Tibial nerve (tissue), 4 donors: ENCODE data around the gene PSMA5. TPM values are rescaled to one million over a fixed set of nuclear protein-coding genes. Genes with fewer than 3 reads are reported as not detected.
"Not testable (repeated sequence)": the region's sequence is repeated elsewhere in the genome, so short reads cannot be mapped to it uniquely, and the experiment has no call there.

Experiments
- DNase-seq, 2 donors: peaks; one replicate each; pipeline ENCODE4 v3.0.0-alpha.2; 2019; ENCODE audit warnings: low spot score in 2 of 2
- H3K27ac ChIP-seq, 4 donors: fragments of 200-600 bp; sonication (generic) in 3 of 4; one replicate each; pipeline ENCODE4 v1.5.1; 2017 to 2019; ENCODE audit warnings: mild to moderate bottlenecking in 1 of 4
- H3K27me3 ChIP-seq, 2 donors: fragments of 200-600 bp; sonication (generic) in 1 of 2; one replicate each; pipeline versions ENCODE4 v1.5.1 to v1.6.0; 2017 to 2019
- H3K36me3 ChIP-seq, 3 donors: fragments of 200-600 bp; sonication (generic); one replicate each; pipeline ENCODE4 v1.5.1; 2018 to 2019
- H3K4me1 ChIP-seq, 4 donors: fragments of 200-600 bp; sonication (generic) in 3 of 4; one replicate each; pipeline ENCODE4 v1.5.1; 2017 to 2019
- H3K4me3 ChIP-seq, 4 donors: fragments of 200-600 bp; sonication (generic) in 3 of 4; one replicate each; pipeline ENCODE4 v1.5.1; 2017 to 2019; ENCODE audit warnings: mild to moderate bottlenecking in 1 of 4, moderate library complexity in 1 of 4
- H3K9me3 ChIP-seq, 4 donors: fragments of 200-600 bp; sonication (generic) in 3 of 4; one replicate each; pipeline ENCODE4 v1.5.1; 2017 to 2019
- EP300 ChIP-seq, 2 donors: sonication (generic); formaldehyde crosslinking; IDR thresholded peaks; one replicate each; pipeline ENCODE4 v1.6.1; 2017; ENCODE audit warnings: antibody characterized with exemption in 2 of 2, mild to moderate bottlenecking in 1 of 2
- POLR2A ChIP-seq, 2 donors: fragments of 450-650 bp; IDR thresholded peaks; one replicate each; pipeline ENCODE4 v1.6.1; 2017; ENCODE audit warnings: antibody characterized with exemption in 2 of 2, mild to moderate bottlenecking in 2 of 2, moderate library complexity in 2 of 2
- WGBS, 2 donors: methylation state at CpG; one replicate each; pipeline ENCODE4 v1.1.5; 2018; 5-methylcytosine and 5-hydroxymethylcytosine counted together
- total RNA-seq, 4 donors: library from RNA; depleted of rRNA; stranded (reverse); fragments of >200 nt; gene quantifications; one replicate each; pipeline ENCODE4 v1.1.0, GENCODE V29; 2016
- TF ChIP-seq, protein P1 (sequence below), 5 experiments: fragments of 200-600 bp in 3 of 5; fragments of 450-650 bp in 2 of 5; sonication (generic) in 3 of 5; IDR thresholded peaks; one replicate each; pipeline ENCODE4 v1.5.1; 2016 to 2019; ENCODE audit warnings: antibody characterized with exemption in 5 of 5, mild to moderate bottlenecking in 3 of 5, moderate library complexity in 2 of 5

PSMA5 gene
- 10 to 100 TPM; 20.5 to 28.8 (median 24.9) TPM for total RNA-seq

DNA sequence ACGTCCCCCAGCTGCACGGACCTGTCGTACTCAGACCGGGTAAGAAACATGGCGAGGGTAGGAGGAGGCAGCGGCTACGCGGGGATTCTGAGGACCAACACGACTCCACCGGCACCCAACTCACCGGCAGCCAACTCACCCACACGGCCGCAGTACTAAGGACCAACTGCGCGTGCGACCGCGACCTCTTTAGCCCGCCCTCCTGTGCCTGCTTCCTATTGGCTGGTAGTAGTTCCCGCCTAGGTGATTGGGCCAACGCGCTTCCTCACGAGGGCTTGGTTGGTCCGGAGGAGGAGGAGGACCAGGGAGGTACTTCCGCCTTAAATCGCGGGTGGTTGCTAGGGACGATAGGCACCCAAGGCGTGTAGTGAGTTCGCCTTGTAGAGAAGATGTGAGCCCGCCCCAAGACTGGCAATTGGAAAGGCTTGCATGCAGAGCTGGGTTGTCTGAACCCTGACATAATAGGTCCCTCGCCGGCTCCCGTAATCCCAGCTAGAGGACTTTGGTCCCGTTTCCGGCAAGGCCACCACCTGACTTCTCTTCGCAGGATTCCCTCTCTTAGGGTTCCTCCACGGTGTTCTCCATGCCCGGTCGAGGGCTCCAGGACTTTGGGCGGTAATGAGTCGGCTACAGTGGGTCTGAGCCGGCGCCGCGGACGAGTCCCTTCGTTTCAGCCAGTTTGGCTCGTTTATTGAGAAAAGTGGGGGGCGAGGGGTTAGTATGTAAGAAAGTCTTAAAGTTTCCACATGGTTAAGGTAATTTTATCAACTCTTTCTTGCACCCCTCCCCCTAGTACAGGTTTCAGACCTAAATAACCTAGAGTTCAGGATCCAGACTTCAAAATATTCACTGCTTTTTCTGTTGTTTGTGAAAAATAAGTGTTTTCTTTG, at the start of gene PSMA5:
Gene PSMA5, minus strand, starts transcription at position 168 of the 890 bp plus-strand sequence. Its CDS starts 118 bp downstream, at position 50.
- Histone ChIP-seq H3K27ac (peak within 1 kb of the TSS; percentile 65 to 93 (median 86)), H3K4me1 (peaks cover 0 to 49% (median 16%) of the 10 kb centered on the region in 4 donors), H3K36me3 (no peaks in the 10 kb centered on the region), H3K9me3 (no peaks in the 10 kb centered on the region), H3K27me3 (no peaks in the 10 kb centered on the region), H3K4me3 (peak within 1 kb of the TSS; percentile 78 to 86 (median 80))
- WGBS, 2 donors, result 0% methylated on average over 45 to 49 of the region's 50 CpGs
- peak; percentile 90 to 95 for DNase-seq
- TF ChIP-seq POLR2A (IDR thresholded peaks at IDR 0.05) (peak in 1 of 2 donors; percentile 67), EP300 (IDR thresholded peaks at IDR 0.05) (peak; percentile 30 to 83)
- TF ChIP-seq, protein P1, sequence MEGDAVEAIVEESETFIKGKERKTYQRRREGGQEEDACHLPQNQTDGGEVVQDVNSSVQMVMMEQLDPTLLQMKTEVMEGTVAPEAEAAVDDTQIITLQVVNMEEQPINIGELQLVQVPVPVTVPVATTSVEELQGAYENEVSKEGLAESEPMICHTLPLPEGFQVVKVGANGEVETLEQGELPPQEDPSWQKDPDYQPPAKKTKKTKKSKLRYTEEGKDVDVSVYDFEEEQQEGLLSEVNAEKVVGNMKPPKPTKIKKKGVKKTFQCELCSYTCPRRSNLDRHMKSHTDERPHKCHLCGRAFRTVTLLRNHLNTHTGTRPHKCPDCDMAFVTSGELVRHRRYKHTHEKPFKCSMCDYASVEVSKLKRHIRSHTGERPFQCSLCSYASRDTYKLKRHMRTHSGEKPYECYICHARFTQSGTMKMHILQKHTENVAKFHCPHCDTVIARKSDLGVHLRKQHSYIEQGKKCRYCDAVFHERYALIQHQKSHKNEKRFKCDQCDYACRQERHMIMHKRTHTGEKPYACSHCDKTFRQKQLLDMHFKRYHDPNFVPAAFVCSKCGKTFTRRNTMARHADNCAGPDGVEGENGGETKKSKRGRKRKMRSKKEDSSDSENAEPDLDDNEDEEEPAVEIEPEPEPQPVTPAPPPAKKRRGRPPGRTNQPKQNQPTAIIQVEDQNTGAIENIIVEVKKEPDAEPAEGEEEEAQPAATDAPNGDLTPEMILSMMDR (IDR thresholded peaks at IDR 0.05), result peak in 1 of 5 experiments; percentile 31

DNA sequence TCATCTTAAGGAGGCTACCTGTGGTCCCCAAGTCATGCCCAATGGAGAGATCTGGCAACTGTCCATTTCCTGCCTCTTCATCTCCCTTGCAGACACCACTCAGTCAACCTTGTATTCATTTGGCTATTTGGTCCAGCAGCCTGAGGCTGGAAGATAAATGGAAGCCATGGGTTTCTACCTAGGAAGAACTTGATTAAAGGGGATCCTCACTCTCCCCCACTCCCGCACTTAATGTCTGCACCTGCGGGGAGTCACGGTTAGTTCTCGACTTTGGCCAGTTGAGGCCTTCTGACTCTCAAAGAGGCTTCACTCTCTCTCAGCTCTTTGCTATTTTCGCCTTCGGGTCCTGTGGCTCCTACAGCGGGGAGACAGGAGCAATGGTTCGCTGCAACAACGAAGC, 49.0 kb upstream of the PSMA5 start:
- Histone ChIP-seq H3K9me3 (no peaks in the 10 kb centered on the region), H3K4me1 (no peaks in the 10 kb centered on the region), H3K36me3 (no peaks in the 10 kb centered on the region), H3K27ac (no peak overlapping the region), H3K4me3 (no peak overlapping the region), H3K27me3 (peaks cover 0 to 6% of the 10 kb centered on the region in 2 donors)
- 83 to 85% methylated on average over 9 of the region's 9 CpGs for WGBS, 2 donors
- TF ChIP-seq EP300 (IDR thresholded peaks at IDR 0.05), result no peak
- no peak for TF ChIP-seq POLR2A (IDR thresholded peaks at IDR 0.05)
- DNase-seq, result no peak

DNA sequence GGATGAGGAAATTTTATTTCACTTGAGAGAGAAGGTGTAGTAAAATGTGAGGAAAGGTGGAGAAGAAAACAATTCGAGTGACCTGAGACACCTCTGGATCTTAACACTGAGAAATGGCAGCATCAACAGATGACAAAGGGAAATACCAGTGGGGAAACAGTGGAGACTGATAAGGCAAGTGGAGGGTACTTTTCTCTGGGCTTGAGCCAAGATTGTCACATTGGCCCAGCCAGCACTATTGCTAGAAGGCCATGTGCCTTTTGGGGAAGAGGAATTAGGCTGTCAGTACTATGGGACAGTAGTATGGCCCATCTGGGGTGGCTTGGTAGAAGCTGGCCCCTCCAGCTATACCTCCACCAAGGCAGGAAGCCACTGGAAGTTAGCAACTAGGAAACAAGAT, 48.4 kb upstream of the PSMA5 start:
- no peak overlapping the region for H3K27ac ChIP-seq

DNA sequence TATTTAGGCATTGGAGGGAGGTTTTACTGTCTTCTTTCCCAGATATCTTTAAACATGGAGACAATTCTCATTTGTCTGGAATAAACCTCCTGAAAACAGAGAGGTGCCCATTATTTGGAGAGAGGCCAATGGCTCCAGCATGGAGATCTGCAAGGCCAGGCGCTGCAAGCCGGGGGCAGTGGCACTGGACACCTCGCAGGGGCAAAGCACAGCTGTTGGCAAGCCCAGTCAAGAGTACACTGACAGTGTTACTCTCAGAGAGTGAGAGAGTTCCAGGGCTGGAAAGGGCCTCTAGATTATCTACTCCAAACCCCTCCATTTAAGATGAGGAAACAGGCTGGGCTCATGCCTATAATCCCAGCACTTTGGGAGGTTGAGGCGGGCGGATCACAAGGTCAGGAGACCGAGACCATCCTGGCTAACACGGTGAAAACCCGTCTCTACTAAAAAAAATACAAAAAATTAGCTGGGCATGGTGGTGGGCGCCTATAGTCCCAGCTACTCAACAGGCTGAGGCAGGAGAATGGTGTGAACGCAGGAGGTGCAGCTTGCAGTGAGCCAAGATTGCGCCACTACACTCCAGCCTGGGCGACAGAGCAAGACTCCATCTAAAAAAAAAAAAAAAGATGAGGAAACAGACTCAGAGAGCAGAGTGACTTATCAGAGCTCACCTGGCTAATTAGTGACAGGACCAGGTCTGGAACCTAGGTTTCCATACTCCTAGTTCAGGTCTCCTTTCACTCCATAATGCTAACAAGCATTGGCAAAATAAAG, 47.2 kb upstream of the PSMA5 start:
- H3K27ac ChIP-seq, DNase-seq, H3K4me1 ChIP-seq, H3K36me3 ChIP-seq, H3K4me3 ChIP-seq, H3K9me3 ChIP-seq: not testable (repeated sequence)
- peaks cover 0 to 22% of the 10 kb centered on the region in 2 donors for H3K27me3 ChIP-seq
- WGBS, 2 donors, result 86 to 92% methylated on average over 12 of the region's 12 CpGs

More for the DNA sequence above, 48.4 kb upstream of the PSMA5 start:
- Histone ChIP-seq H3K4me1 (no peaks in the 10 kb centered on the region), H3K36me3 (no peaks in the 10 kb centered on the region), H3K27me3 (peaks cover 0 to 12% of the 10 kb centered on the region in 2 donors), H3K4me3 (no peak overlapping the region), H3K9me3 (no peaks in the 10 kb centered on the region)
- WGBS, 2 donors, result 64 to 81% methylated on average over 1 of the region's 1 CpG
- TF ChIP-seq POLR2A (IDR thresholded peaks at IDR 0.05) (no peak), EP300 (IDR thresholded peaks at IDR 0.05) (no peak)
- TF ChIP-seq, protein P1 (IDR thresholded peaks at IDR 0.05), result no peak
- DNase-seq, result no peak

DNA sequence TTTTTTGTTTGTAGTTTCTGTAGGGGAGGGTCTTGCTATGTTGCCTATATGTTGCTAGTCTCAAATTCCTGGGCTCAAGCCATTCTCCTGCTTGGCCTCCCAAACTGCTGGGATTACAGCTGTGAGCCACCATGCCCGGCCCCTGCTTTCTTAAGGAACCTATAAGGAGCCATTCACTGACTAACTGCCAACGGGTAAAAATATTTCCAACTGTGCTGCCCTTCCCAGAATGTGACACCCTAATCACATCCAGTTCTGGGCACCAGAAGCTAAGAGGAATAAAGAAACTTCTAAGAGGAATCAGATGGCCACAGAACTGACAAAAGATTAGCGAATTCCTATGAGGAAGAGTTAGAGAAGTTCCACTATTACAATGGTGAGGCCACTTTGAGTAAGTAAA, 46.5 kb upstream of the PSMA5 start:
- no peak overlapping the region for H3K4me3 ChIP-seq
- H3K27ac ChIP-seq, result no peak overlapping the region
- peaks cover 0 to 29% of the 10 kb centered on the region in 2 donors for H3K27me3 ChIP-seq
- H3K4me1 ChIP-seq, result no peaks in the 10 kb centered on the region
- no peak for DNase-seq
- TF ChIP-seq POLR2A (IDR thresholded peaks at IDR 0.05) (no peak), EP300 (IDR thresholded peaks at IDR 0.05) (no peak)
- TF ChIP-seq, protein P1 (IDR thresholded peaks at IDR 0.05), result no peak
- H3K9me3 ChIP-seq, result no peaks in the 10 kb centered on the region
- H3K36me3 ChIP-seq, result no peaks in the 10 kb centered on the region
- WGBS, 2 donors, result 45 to 47% methylated on average over 3 of the region's 3 CpGs
